HG03064 (cell line): Measurements from ENCODE around the gene ASTL.

Experiments
- ATAC-seq: cut with Tn5 transposase; IDR thresholded peaks from one replicate; pipeline ENCODE4 v1.9.1; 2021; ENCODE audit warnings: low read depth; ENCODE audit not compliant: unreplicated experiment

ASTL gene

DNA sequence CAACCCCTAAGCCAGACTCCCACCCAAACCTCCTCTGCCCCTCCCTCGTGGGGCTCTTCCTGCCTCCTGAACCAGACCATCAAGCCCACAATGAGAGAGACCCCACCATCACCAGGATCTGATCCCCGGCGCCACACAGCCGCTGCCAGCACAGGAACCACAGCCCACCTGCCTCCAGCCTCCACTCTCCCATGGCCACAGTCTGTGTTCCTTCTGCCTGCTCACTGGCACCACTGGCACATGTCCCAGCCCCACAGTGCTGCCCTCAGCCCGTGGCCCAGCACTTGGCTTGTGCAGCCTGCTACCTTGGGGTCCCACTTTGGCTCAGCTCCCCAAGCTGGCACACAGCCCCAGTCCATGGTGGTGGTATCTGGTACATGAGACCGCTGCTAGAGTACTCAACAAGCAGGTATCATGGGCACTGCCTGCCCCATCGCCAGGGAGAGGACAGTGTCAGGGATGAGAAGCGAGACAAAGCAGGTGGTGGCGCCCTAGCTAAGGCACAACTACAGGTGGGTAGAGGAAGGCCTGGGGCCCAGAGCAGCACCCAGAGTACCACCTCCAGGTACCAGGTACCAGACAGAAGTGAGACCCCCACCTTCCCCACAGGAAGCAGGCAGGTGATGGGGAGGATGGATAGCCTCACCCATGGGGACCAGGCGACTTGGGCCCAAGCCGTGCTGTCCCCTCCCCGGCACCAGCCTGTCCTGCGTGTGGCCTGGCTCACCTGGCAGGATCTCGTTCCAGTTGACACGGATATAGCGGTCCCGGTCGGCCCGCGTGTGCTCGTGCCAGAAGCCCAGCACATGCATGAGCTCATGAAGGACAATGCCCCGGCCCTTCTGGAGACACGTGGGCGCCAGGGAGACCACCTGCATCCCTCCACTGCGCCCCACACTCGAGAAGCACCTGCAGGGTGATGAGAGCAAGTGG, 6.2 kb downstream of the ASTL start:
- no peak for ATAC-seq

- no peak for ATAC-seq
Observed at GRCh38 chr2:96131152-96131812, 7.0 kb downstream of the ASTL start.

DNA sequence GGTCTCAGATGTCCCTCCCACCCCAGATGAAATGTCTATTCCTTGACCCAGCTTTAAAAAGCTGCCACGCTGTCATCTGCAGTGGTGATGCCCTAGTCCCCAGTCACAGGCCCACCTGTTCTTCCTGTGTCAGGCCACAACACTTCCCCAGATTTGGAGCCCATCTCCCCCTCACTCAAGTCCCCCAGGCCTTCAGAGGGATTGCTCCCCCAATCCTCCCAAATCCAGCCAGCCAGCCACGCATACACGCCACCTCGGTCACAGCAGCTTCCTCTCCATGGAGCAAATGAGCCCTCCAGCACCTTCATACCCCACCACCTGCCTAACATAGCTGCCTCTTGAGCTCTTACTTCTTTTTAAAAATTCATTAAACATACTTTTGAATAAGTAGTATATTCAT, 7.8 kb downstream of the ASTL start:
- ATAC-seq: no peak

GRCh38 chr2:96129528-96130120, 8.7 kb downstream of the ASTL start:
- ATAC-seq: no peak

- ATAC-seq: no peak
Observed at GRCh38 chr2:96128456-96128855, 9.8 kb downstream of the ASTL start.

- no peak for ATAC-seq
Observed at GRCh38 chr2:96124406-96125265, 13.7 kb downstream of the ASTL start.

- no peak for ATAC-seq
Observed at GRCh38 chr2:96123936-96124335, 14.4 kb downstream of the ASTL start.

DNA sequence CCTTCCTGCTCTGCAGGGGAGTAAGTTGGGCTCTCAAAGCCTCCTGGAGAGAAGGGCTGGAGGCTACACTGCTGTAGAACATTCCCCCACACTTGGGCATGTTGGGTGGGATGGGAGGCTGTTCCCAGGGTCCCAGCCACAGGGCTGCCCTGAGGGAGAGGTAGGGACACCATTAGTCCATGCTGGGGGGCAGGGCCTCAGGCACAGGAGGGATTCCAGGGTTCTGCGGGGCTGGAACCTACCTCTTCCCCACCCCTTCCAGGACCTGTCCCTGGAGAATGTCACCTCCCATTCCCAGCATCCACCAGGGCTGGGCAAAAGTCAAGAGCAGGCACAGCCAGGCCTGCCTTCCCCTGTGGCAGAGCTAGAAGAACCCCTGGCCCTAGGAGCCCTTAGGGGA, 15.0 kb downstream of the ASTL start:
- no peak for ATAC-seq

GRCh38 chr2:96122391-96122790, 15.9 kb downstream of the ASTL start:
- ATAC-seq: no peak

DNA sequence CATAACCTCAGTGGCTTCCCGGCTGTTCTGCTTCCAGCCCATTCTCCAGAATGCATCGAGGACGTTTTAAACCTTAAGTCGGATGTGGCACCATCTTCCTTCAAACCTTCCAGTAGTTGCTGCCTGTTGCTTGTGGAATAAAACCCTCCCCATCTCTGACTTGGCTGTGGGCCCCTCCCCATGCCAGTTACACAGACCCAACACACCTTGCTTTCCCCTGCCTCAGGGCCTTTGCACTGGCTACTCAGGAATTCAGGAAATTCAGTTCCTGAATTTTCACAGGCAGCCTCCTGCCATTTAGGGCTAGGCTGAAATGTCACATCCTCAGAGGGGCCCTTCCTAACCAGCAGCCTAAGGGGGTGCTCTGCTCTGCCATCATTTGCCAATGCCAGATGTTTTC, 16.9 kb downstream of the ASTL start:
- ATAC-seq: no peak

DNA sequence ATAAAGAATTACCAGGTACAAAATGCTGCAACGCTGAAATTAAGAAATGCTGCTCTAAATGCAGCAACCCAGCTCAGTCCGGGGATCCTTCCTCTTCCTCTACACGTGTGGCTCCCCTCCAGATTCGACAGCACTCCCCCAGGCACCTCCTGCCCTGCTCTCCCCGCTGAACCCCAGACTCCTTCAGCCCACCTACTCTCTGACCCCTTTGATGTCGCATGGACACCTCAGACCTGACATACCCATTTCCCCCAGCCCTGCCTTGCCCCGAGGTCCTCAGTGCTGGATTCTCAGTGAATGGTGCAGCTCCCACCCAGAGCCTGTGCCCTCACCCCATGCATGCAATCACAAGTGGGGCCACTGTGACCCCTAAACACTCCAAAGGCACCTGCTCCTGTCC, 17.3 kb downstream of the ASTL start:
- no peak for ATAC-seq

GRCh38 chr2:96120091-96120720, 18.1 kb downstream of the ASTL start:
- no peak for ATAC-seq

- ATAC-seq: no peak
Observed at GRCh38 chr2:96119389-96119751, 18.9 kb downstream of the ASTL start.

- ATAC-seq: no peak
Observed at GRCh38 chr2:96118698-96119388, 19.5 kb downstream of the ASTL start.

GRCh38 chr2:96117701-96118588, 20.4 kb downstream of the ASTL start:
- ATAC-seq: no peak

DNA sequence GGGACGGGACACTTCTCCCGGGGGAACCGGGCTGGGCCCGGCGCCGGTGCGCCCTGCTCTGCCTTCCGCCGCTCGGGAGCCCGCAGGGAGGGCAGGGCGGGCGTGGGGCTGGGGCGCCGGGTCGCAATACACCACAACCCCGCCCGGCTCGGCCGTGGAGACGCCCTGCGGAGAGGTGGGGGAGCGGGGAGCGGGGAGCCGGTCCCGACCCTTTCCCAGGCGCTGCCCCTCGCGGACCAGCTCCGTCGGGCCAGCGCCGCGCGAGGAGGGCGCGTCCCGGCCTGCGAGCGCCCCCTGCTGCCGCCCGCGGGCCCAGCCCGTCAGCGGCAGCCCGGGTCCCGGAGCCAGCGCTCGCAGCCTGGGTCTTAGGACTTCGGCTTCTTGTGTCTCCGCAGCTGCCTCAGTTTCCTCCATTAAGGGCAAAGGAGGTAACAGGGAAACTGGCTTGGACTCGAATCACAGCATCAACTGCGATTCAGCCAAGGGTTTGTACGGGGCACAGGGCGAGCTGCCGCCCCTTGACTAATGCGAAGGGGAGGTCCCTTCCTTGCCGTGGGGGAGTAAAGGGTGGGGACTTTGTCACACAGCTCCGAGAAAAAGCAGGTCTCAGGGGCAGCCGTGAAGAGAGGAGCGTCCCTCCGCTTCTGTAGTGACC, 21.3 kb downstream of the ASTL start:
- peak; percentile 74 for ATAC-seq

DNA sequence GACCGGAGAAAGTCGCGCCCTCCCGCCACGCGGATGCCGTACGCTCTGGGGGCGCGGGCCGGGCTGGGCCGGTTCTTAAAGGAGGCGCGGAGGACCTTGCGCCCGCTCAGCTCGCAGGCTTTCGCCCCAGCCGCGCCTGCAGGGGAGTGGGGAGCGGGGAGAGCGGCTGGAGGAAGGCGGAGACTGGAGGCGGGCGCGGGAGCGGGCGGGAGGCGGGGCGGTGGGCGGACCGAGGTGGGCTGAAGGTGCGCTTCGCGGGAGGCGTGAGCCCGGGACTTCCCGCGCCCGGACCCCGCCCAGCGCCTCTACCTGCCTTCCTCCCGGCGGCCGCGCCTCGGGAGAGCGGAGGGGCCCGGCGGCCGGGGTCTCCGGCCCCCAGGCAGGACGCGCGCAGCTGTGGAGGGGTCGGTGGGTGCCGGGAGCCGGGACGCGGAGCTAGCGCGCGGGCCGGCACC, 21.9 kb downstream of the ASTL start, which contains the start of gene ADRA2B:
ADRA2B (minus strand) TSS at position 148 of the 455 bp plus-strand sequence. CDS start 422 bp downstream, outside the sequence.
- ATAC-seq: peak; percentile 48
